Spleen (tissue), 11 donors: ENCODE measurements around the gene SETD1A. TPM values are rescaled to one million over a fixed set of nuclear protein-coding genes. Genes with fewer than 3 reads are reported as not detected.

Experiments used
- DNase-seq: peaks from one replicate; pipeline ENCODE4 v3.0.0-alpha.2; 2020
- H3K27ac ChIP-seq, 8 donors: fragments of 200-600 bp; sonication (generic) in 7 of 8; 1 replicate in 4 of 8; 2 replicates in 4 of 8; pipeline versions ENCODE4 v1.5.0 to v1.8.0; 2016 to 2021; ENCODE audit warnings: inconsistent platforms in 4 of 8, mild to moderate bottlenecking in 4 of 8, moderate library complexity in 1 of 8
- H3K27me3 ChIP-seq, 7 donors: fragments of 200-600 bp; sonication (generic) in 6 of 7; replicated peaks in 1 of 7; 1 replicate in 4 of 7; 2 replicates in 3 of 7; pipeline versions ENCODE4 v1.5.0 to v1.8.0; 2016 to 2021; ENCODE audit warnings: inconsistent platforms in 3 of 7, mild to moderate bottlenecking in 1 of 7
- H3K36me3 ChIP-seq, 6 donors: fragments of 200-600 bp; sonication (generic) in 5 of 6; 1 replicate in 4 of 6; 2 replicates in 2 of 6; pipeline versions ENCODE4 v1.5.0 to v1.8.0; 2016 to 2021; ENCODE audit warnings: inconsistent platforms in 2 of 6
- H3K4me1 ChIP-seq, 6 donors: fragments of 200-600 bp; sonication (generic) in 5 of 6; 1 replicate in 3 of 6; 2 replicates in 3 of 6; pipeline versions ENCODE4 v1.5.0 to v1.8.0; 2016 to 2021; ENCODE audit warnings: inconsistent platforms in 3 of 6
- H3K4me3 ChIP-seq, 8 donors: fragments of 200-600 bp; sonication (generic) in 7 of 8; 1 replicate in 4 of 8; 2 replicates in 4 of 8; pipeline versions ENCODE4 v1.5.0 to v1.8.0; 2016 to 2021; ENCODE audit warnings: inconsistent platforms in 4 of 8, mild to moderate bottlenecking in 4 of 8, moderate library complexity in 2 of 8
- H3K9me3 ChIP-seq, 8 donors: fragments of 200-600 bp; sonication (generic) in 7 of 8; 1 replicate in 4 of 8; 2 replicates in 4 of 8; pipeline versions ENCODE4 v1.5.0 to v1.8.0; 2016 to 2021; ENCODE audit warnings: inconsistent platforms in 4 of 8
- POLR2A ChIP-seq, 3 donors: fragments of 450-650 bp; IDR thresholded peaks; one replicate each; pipeline ENCODE4 v1.5.1; 2017; ENCODE audit warnings: antibody characterized with exemption in 3 of 3, mild to moderate bottlenecking in 1 of 3
- POLR2AphosphoS5 ChIP-seq, 3 donors: sonication (generic); formaldehyde crosslinking; IDR thresholded peaks; one replicate each; pipeline ENCODE4 v1.5.1; 2017; ENCODE audit warnings: antibody characterized with exemption in 3 of 3
- WGBS, 5 donors: extraction: QIAGEN DNeasy Blood & Tissue Kit in 3 of 5; methylation state at CpG; one replicate each; pipeline versions ENCODE4 v1.1.5 to v1.1.7; 2013 to 2018; 5-methylcytosine and 5-hydroxymethylcytosine counted together
- intact Hi-C: fragments of 100-400 bp; cut with DNase I; formaldehyde crosslinking; loops from one replicate; pipeline ENCODE4 v1.15.0; 2023; ENCODE audit warnings: low total_unique reads
- polyA plus RNA-seq, 3 donors: library from polyadenylated mRNA; stranded (reverse); fragments of 200-250 nt; gene quantifications; one replicate each; pipeline ENCODE4 v1.2.1, GENCODE V29; 2013
- total RNA-seq, 7 donors: library from RNA; depleted of rRNA in 3 of 7; stranded (reverse); fragments of >200 nt in 3 of 7; fragmentation: NEBNext Ultra II Directional in 4 of 7; extraction: Animal tissue kit (Norgen Biotek cat#: 25700) in 4 of 7; gene quantifications; one replicate each; pipeline versions ENCODE4 v1.1.0 to v1.2.1, GENCODE V29; 2016 to 2021
- TF ChIP-seq, protein P1 (sequence below), 11 experiments: fragments of 200-600 bp in 7 of 11; fragments of 450-650 bp in 4 of 11; sonication (generic) in 4 of 11; IDR thresholded peaks in 8 of 11; conservative IDR thresholded peaks in 3 of 11; 1 replicate in 7 of 11; 2 replicates in 4 of 11; pipeline versions ENCODE4 v1.4.0 to v1.8.0; 2016 to 2021; ENCODE audit warnings: antibody characterized with exemption in 11 of 11, inconsistent platforms in 4 of 11, mild to moderate bottlenecking in 1 of 11
- donor health status: healthy with polysubstance abuse.
- donor health status: DM: no; HTN: no; CAD: no; lungs with moderate emphysema.
- donor health status: DM: no; HTN: no; CAD: no.
- donor health status: Bipolar disorder and iron deficiency.
- donor health status: healthy.
- donor health status: DM: no; HTN: no; CAD: no.
- donor health status: DM: yes; HTN: yes; CAD: no.

The SETD1A gene
- total and polyA plus RNA-seq, 10 donors = 4.8 to 24.9 (median 14.7) TPM

DNA sequence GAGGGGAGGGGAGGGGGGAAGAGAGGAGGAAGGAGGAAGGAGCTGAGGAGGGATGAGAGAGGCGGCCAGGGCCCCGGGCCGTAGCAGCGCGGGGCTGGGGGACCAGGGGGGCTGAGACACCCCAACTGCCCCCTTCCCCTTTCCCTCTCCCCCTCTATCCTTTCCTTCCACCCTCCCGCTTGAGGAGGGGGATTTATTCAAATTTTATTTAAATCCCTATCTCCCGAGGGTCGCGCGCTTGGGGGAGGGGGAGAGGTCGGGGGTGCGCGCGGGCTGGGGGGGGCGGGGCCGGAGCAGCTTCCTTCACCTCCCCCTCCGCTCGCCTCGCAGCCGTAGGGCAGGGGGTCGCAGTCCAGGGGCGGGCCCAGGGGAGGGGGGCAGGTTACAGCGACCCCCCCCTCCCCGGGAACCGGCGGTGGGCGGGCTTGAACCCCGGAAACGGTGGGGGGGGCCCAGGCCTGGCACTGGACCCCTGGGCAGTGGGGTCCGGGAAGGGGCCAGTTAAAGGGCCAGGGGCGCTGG lies 33.9 kb upstream of the SETD1A start, which contains the start of gene FBXL19:
TSS of gene FBXL19 (plus strand) at position 19 of the 522 bp plus-strand sequence. CDS start 2,183 bp downstream, outside the sequence.
- peak within 1 kb of the TSS; percentile 47 to 95 (median 78) for H3K4me3 ChIP-seq
- WGBS, 5 donors = 0 to 2% (median 0%) methylated on average over 22 to 31 of the region's 31 CpGs
- H3K36me3 ChIP-seq = peaks cover 0 to 32% (median 5%) of the 10 kb centered on the region in 6 donors
- peaks cover 7 to 45% (median 22%) of the 10 kb centered on the region in 6 donors for H3K4me1 ChIP-seq
- peak; percentile 92 for DNase-seq
- intact Hi-C loops = no loop called here
- H3K9me3 ChIP-seq = no peaks in the 10 kb centered on the region
- H3K27ac ChIP-seq = peak within 1 kb of the TSS; percentile 89 to 99 (median 96)
- TF ChIP-seq, protein P1, sequence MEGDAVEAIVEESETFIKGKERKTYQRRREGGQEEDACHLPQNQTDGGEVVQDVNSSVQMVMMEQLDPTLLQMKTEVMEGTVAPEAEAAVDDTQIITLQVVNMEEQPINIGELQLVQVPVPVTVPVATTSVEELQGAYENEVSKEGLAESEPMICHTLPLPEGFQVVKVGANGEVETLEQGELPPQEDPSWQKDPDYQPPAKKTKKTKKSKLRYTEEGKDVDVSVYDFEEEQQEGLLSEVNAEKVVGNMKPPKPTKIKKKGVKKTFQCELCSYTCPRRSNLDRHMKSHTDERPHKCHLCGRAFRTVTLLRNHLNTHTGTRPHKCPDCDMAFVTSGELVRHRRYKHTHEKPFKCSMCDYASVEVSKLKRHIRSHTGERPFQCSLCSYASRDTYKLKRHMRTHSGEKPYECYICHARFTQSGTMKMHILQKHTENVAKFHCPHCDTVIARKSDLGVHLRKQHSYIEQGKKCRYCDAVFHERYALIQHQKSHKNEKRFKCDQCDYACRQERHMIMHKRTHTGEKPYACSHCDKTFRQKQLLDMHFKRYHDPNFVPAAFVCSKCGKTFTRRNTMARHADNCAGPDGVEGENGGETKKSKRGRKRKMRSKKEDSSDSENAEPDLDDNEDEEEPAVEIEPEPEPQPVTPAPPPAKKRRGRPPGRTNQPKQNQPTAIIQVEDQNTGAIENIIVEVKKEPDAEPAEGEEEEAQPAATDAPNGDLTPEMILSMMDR (IDR thresholded peaks at IDR 0.05 in 8 of 11, conservative IDR thresholded peaks at IDR 0.05 in 3 of 11) = no peak
- TF ChIP-seq POLR2A (IDR thresholded peaks at IDR 0.05) (no peak), POLR2AphosphoS5 (IDR thresholded peaks at IDR 0.05) (no peak)
- H3K27me3 ChIP-seq = no peaks in the 10 kb centered on the region

DNA sequence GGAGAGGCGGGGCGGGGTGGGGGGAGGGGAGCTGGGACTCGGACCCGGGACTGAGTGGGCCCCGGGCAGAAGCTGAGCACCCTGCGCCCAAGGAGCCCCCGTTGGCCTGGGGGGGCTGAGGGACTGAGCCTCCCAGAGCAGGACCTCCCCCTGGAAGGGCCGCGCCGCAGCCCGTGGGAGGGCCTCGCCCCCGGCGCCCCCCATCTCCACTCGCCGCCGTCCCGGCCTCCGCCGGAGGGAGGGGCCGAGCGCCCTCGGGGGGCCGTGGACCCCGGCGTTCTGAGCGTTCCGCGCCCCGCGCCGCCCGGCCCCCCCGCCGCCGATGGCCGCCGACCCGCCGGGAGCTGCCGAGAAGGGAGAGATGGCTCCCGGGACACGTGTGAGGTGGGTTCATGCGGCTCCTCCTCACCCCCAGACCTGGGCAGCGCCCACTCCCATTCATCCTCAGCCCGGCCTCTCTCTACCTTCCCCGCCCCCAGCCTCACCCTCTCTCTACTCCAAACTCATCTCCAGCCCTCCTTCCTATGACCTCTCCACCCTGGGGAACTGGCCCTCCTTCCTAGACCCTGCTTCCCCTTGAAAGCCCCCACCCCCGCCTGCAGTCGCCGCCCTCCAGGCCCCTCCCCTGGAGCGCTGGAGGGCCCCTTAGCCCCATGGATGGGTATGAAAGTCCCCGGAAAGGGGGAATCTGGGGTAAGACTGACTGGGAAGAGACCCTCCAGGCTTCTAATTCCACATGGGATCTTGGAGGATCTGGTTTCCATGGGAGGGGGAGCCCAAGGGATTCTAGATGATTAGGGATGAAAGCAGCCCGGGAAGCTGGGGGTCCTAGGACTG lies 33.3 kb upstream of the SETD1A start:
- H3K36me3 ChIP-seq = peaks cover 0 to 39% (median 6%) of the 10 kb centered on the region in 6 donors
- H3K27ac ChIP-seq = peak overlapping the region in 7 of 8 donors; percentile 71 to 97 (median 96)
- 4 to 10% (median 9%) methylated on average over 22 to 53 of the region's 53 CpGs for WGBS, 5 donors
- peak overlapping the region; percentile 47 to 95 (median 76) for H3K4me3 ChIP-seq
- DNase-seq = peak; percentile 91
- peaks cover 7 to 45% (median 22%) of the 10 kb centered on the region in 6 donors for H3K4me1 ChIP-seq
- intact Hi-C loops = no loop called here
- no peak for TF ChIP-seq POLR2AphosphoS5 (IDR thresholded peaks at IDR 0.05)
- no peak for TF ChIP-seq POLR2A (IDR thresholded peaks at IDR 0.05)
- TF ChIP-seq, protein P1 (IDR thresholded peaks at IDR 0.05 in 8 of 11, conservative IDR thresholded peaks at IDR 0.05 in 3 of 11) = no peak
- H3K9me3 ChIP-seq = no peaks in the 10 kb centered on the region
- no peaks in the 10 kb centered on the region for H3K27me3 ChIP-seq

DNA sequence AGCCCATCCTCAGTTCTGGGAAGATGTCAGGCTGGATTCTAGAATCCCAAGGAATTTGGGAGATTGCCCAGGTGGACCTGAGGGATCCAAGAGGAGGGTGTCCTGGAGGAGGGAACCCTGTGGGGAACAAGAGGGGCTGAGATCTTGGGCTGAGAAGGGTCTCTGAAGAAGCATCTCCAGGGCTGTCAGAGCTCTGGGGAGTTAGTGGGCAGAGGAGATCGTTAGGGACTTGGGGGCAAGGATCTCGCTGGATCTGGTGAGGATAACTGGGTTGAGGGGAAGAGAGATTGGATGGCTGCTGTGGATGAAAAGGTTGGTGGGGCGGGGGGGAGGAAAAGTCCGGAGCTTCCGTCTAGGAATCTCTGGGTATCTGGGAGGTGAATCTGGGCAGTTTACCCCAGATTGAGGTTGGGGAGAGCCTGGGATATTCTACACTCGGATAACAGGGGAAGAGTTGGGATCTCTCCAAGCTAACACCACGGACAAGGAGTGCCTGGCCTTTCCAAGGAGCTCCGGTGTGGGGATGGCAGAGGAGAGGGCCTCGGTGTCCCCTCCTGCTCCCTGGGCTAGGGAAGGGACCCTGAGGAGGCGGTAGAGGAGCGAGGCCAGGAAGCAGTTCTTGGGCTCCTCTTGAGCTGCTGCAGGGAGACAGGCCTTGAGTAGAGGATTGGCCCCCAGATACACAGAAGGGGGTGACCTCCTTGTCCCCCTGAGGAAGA lies 32.5 kb upstream of the SETD1A start:
- H3K27me3 ChIP-seq = no peaks in the 10 kb centered on the region
- no peak for DNase-seq
- peak overlapping the region in 4 of 8 donors; percentile 95 to 97 (median 96) for H3K27ac ChIP-seq
- intact Hi-C loops = no loop called here
- no peaks in the 10 kb centered on the region for H3K9me3 ChIP-seq
- no peak for TF ChIP-seq POLR2A (IDR thresholded peaks at IDR 0.05)
- TF ChIP-seq POLR2AphosphoS5 (IDR thresholded peaks at IDR 0.05) = no peak
- TF ChIP-seq, protein P1 (IDR thresholded peaks at IDR 0.05 in 8 of 11, conservative IDR thresholded peaks at IDR 0.05 in 3 of 11) = no peak
- H3K4me3 ChIP-seq = peak overlapping the region in 2 of 8 donors; percentile 90 to 95
- peaks cover 7 to 45% (median 22%) of the 10 kb centered on the region in 6 donors for H3K4me1 ChIP-seq
- H3K36me3 ChIP-seq = peaks cover 0 to 47% (median 8%) of the 10 kb centered on the region in 6 donors
- WGBS, 5 donors = 77 to 89% (median 86%) methylated on average over 10 to 11 of the region's 11 CpGs
